MCF 10A (cell line): ENCODE results near the gene COL4A1. TPM values are rescaled to one million over a fixed set of nuclear protein-coding genes. Genes with fewer than 3 reads are reported as not detected.

Source experiments
- BruUV-seq: library from RNA; stranded (reverse); fragments of 400-500 nt; replicated peaks from 2 replicates; lab custom pipeline; 2021; lab: Mats Ljungman, UMichigan
- CTCF ChIA-PET: fragments of 300-600 bp; sonication (Branson Sonifier 250); formaldehyde crosslinking; extraction: SDS; loops from one replicate; lab custom pipeline; 2021; ENCODE audit warnings: antibody characterized with exemption, inconsistent platforms; lab: Yijun Ruan, JAX
- POLR2A ChIA-PET: fragments of 300-600, 350-650 bp; sonication (Branson Sonifier 250); formaldehyde crosslinking; extraction: SDS; loops from one replicate; lab custom pipeline; 2020; ENCODE audit warnings: antibody characterized with exemption, inconsistent platforms; lab: Yijun Ruan, JAX
- DNase-seq: peaks from one replicate; pipeline ENCODE4 v3.0.0-alpha.2; 2018; ENCODE audit not compliant: unreplicated experiment
- H3K27ac Mint-ChIP-seq: one replicate; pipeline ENCODE4 v1.8.0; 2022; ENCODE audit warnings: mild to moderate bottlenecking, low read depth, mixed read lengths; ENCODE audit not compliant: unreplicated experiment
- H3K27me3 Mint-ChIP-seq: one replicate; pipeline ENCODE4 v1.8.0; 2022; ENCODE audit warnings: mixed read lengths; ENCODE audit not compliant: insufficient read depth, unreplicated experiment
- H3K36me3 Mint-ChIP-seq: one replicate; pipeline ENCODE4 v1.8.0; 2022; ENCODE audit warnings: mild to moderate bottlenecking, moderate library complexity, mixed read lengths; ENCODE audit not compliant: insufficient read depth, unreplicated experiment
- H3K4me1 Mint-ChIP-seq: one replicate; pipeline ENCODE4 v1.8.0; 2022; ENCODE audit warnings: mixed read lengths; ENCODE audit not compliant: insufficient read depth, unreplicated experiment
- H3K4me3 Mint-ChIP-seq: one replicate; pipeline ENCODE4 v1.8.0; 2022; ENCODE audit warnings: mild to moderate bottlenecking, moderate library complexity, mixed read lengths; ENCODE audit not compliant: unreplicated experiment
- H3K9me3 Mint-ChIP-seq: one replicate; pipeline ENCODE4 v1.8.0; 2022; ENCODE audit warnings: mixed read lengths; ENCODE audit not compliant: unreplicated experiment
- intact Hi-C: fragments of 100-400 bp; cut with micrococcal nuclease; formaldehyde crosslinking; loops from 2 replicates; pipeline ENCODE4 v1.14.1; 2022
- total RNA-seq: library from RNA; stranded (reverse); gene quantifications from 2 replicates; pipeline ENCODE4 v1.2.3, GENCODE V29; 2022
- TF ChIP-seq, protein P1 (sequence below): fragments of 200-600 bp; IDR thresholded peaks from one replicate; pipeline ENCODE4 v1.8.0; 2022; ENCODE audit warnings: antibody characterized with exemption, mild to moderate bottlenecking; ENCODE audit not compliant: unreplicated experiment

COL4A1 gene
- total RNA-seq, 1 experiment from 2014 or later: 42.1 TPM

DNA sequence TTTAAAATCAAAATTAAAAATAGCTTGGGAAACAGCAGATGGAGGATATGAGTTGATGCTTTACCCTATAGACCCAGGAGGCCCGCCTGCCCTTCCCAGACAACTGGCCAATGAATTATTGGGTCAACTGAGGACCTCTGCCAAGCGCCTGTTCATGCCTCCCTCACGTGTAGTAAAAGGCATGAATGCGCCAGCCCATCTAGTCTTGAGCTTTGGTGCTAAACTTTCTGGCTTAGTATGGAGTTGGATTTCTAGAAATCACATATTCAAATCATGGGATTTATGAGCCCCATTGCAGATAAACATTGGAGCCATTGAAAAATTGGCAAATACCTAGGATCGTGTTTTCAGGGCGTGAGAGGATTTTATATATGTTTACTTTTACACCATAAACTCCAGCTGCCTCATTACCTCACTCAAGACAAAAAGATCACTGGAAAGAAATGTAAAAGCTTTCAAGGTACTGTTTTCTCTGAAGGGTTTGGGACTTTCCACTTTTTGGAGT is 47.2 kb upstream of the COL4A1 start:
- TF ChIP-seq, protein P1, sequence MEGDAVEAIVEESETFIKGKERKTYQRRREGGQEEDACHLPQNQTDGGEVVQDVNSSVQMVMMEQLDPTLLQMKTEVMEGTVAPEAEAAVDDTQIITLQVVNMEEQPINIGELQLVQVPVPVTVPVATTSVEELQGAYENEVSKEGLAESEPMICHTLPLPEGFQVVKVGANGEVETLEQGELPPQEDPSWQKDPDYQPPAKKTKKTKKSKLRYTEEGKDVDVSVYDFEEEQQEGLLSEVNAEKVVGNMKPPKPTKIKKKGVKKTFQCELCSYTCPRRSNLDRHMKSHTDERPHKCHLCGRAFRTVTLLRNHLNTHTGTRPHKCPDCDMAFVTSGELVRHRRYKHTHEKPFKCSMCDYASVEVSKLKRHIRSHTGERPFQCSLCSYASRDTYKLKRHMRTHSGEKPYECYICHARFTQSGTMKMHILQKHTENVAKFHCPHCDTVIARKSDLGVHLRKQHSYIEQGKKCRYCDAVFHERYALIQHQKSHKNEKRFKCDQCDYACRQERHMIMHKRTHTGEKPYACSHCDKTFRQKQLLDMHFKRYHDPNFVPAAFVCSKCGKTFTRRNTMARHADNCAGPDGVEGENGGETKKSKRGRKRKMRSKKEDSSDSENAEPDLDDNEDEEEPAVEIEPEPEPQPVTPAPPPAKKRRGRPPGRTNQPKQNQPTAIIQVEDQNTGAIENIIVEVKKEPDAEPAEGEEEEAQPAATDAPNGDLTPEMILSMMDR: no peak
- ChIA-PET CTCF (interaction anchor here (0.6 to 1.3 kb wide), 3 partner anchors 19 to 44 kb away, joined by 3 to 7 read pairs (median 3); no protein-coding TSS in a partner anchor), POLR2A (interaction anchor here (1.0 kb wide), 1 partner anchor 55 kb away, joined by 3 read pairs; no protein-coding TSS in a partner anchor)
- no peaks in the 10 kb centered on the region for H3K27me3 Mint-ChIP-seq
- no peaks in the 10 kb centered on the region for H3K9me3 Mint-ChIP-seq
- H3K4me1 Mint-ChIP-seq: peaks cover 25% of the 10 kb centered on the region
- no peak overlapping the region for H3K27ac Mint-ChIP-seq
- H3K36me3 Mint-ChIP-seq: peaks cover 6% of the 10 kb centered on the region
- no peak overlapping the region for H3K4me3 Mint-ChIP-seq
- intact Hi-C loops: no loop called here
- BruUV-seq: no TSS peak
- DNase-seq: no peak

DNA sequence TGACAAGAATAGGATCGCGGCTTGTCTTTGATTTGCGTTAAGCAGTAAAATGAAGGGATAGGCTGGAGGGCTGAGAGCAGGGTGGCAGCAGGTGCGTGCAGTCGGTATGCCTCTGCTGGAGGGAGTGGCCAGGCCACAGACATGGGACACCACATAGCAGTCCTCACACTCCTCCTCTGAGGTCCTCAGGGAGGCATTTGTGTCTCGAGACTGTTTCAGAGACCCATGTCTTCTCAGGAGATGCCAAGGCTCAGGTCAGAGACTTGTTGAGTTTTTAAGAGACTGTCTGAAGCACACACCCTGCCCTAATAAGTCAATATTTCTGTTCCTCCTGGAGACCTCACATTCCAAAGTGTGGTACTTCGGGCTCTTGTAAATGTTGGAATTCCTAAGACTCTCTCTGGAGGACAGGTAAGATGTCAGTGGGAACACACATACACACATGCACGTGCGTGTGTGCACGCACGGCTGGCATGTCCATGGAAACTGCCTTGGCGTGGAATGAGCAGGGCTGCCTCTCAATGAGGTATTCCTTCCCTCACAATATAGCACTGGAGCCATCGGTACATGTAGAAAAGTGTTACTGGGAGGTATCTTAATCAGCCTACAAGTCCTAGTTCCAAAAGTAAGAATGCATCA is 46.5 kb upstream of the COL4A1 start:
- no peaks in the 10 kb centered on the region for H3K27me3 Mint-ChIP-seq
- H3K27ac Mint-ChIP-seq: no peak overlapping the region
- H3K36me3 Mint-ChIP-seq: peaks cover 6% of the 10 kb centered on the region
- POLR2A ChIA-PET: no interaction called here
- TF ChIP-seq, protein P1: no peak
- CTCF ChIA-PET: interaction anchor here (1.0 kb wide), 1 partner anchor 45 kb away, joined by 3 read pairs; no protein-coding TSS in a partner anchor
- H3K4me3 Mint-ChIP-seq: no peak overlapping the region
- peaks cover 27% of the 10 kb centered on the region for H3K4me1 Mint-ChIP-seq
- no TSS peak for BruUV-seq
- H3K9me3 Mint-ChIP-seq: no peaks in the 10 kb centered on the region
- DNase-seq: no peak
- intact Hi-C loops: no loop called here

DNA sequence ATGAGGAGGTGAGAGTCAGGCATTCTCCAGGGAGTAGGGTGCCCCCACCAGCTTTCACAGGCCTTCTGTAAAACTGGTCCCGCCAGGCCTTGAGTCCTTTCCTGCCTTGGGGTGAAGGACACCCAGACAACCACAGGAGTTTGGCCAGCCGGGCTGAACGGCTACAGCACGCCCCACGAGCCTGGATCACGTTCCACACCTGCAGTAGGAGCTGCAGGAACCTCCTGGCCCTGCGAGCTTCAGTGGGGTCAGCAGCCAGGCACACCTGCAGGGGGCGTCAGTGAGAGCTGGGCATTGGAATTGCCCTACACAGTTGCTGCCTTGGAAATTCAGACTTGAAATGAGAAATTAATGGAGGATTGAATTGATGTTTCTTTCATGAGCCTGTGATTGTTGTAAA is 45.8 kb upstream of the COL4A1 start:
- BruUV-seq: no TSS peak
- CTCF ChIA-PET: no interaction called here

More for the DNA sequence above, 45.8 kb upstream of the COL4A1 start:
- Mint-ChIP-seq H3K9me3 (no peaks in the 10 kb centered on the region), H3K4me3 (no peak overlapping the region), H3K4me1 (peaks cover 34% of the 10 kb centered on the region), H3K36me3 (peaks cover 4% of the 10 kb centered on the region), H3K27me3 (no peaks in the 10 kb centered on the region), H3K27ac (no peak overlapping the region)
- POLR2A ChIA-PET: no interaction called here
- no peak for DNase-seq
- intact Hi-C loops: no loop called here
- TF ChIP-seq, protein P1: peak; percentile 20
